ENCODE measurements around the gene IQSEC1. TPM values are rescaled to one million over a fixed set of nuclear protein-coding genes. Genes with fewer than 3 reads are reported as not detected.

IQSEC1 gene
- total RNA-seq, 1 experiment from 2014 or later = 28.1 TPM

DNA sequence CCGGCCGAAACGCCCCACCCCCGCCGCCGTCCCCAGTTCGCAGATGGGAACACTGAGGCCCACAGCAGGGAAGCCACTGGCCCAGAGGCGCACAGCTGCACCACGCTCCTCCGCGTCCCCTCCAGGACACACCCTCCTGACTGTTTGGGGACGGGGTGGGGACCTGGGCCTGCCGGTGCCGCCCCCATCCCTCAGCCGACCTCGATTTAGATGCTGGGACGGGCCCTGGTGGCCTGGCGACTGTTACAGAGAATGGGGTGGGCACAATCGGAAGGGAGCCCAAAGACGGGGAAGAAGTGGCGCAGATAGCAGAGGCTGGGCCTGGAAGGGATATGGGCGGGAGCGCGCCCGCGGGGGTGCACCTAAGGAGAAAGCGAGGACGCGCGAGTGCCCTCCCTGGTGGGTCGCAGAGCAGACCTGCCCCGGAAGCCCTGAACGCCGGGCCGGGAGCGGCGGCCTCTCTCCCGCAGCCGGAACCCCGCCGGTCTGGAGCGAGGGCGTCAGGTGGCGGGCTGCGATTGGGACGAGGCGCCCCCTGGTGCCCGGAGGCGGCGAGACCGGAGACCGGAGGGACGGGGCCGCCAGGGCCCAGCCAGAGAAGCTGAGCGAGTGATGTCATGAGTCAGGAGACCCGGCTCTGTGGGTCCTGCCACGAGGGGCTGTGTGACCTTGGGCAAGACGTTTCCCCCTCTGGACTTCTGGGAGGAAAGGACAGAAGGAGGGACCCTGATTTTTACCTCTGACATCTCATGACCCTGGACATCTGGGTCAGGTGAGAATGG, 78.4 kb downstream of the IQSEC1 start:
- ChIA-PET RAD21 (ENCODE audit: low non-redundant PET in 1 of 2, low total read pairs in 2 of 2, uncharacterized antibody in 2 of 2, unreplicated experiment in 2 of 2) (interaction anchor here in 1 of 2 experiments (0.6 kb wide), 1 partner anchor 424 kb away, joined by 3 read pairs; no protein-coding TSS in a partner anchor), POLR2A (interaction anchor here (1.2 to 2.1 kb wide), 2 partner anchors 10 kb away, joined by 6 to 7 read pairs; no protein-coding TSS in a partner anchor), CTCF (interaction anchor here (0.7 to 3.0 kb wide), 8 partner anchors 11 to 653 kb away, joined by 3 to 35 read pairs (median 3); no protein-coding TSS in a partner anchor)
- H3K9me3 ChIP-seq (ENCODE audit: control insufficient read depth in 1 of 2, insufficient read depth in 1 of 2, low read depth in 1 of 2, low read length in 2 of 2) = no peaks in the 10 kb centered on the region
- ATAC-seq (peak; percentile 81), DNase-seq (ENCODE audit: low read depth, low spot score) (peak; percentile 48)
- H3K4me1 ChIP-seq (ENCODE audit: control insufficient read depth in 1 of 2, insufficient read depth in 2 of 2, low read length in 2 of 2) = peaks cover 19 to 44% of the 10 kb centered on the region in 2 experiments
- intact Hi-C loops (cut with micrococcal nuclease) = loop anchor here (2.0 kb wide), 1 partner anchor 126 kb away; no protein-coding TSS in a partner anchor
- H3K27ac ChIP-seq (ENCODE audit: low read depth, low read length) = peak overlapping the region; percentile 73
- peak overlapping the region; percentile 83 to 94 for H3K4me3 ChIP-seq (replicated peaks in 1 of 2; ENCODE audit: low read depth in 1 of 2, low read length in 2 of 2)
- peak overlapping the region; percentile 79 for H3K9ac ChIP-seq (ENCODE audit: low read length)
- no TSS peak for BruUV-seq (replicated peaks)
- H2AFZ ChIP-seq (ENCODE audit: low read depth, low read length, poor library complexity, severe bottlenecking) = peak overlapping the region; percentile 73
- H3K4me2 ChIP-seq (ENCODE audit: low read length) = peak overlapping the region; percentile 100
- no peaks in the 10 kb centered on the region for H3K9me2 ChIP-seq (ENCODE audit: insufficient read depth)
- H3K27me3 ChIP-seq (ENCODE audit: insufficient read depth, low read length) = no peaks in the 10 kb centered on the region
- no peaks in the 10 kb centered on the region for H3K79me2 ChIP-seq (ENCODE audit: insufficient read depth, low read length)
- no peaks in the 10 kb centered on the region for H3K36me3 ChIP-seq (ENCODE audit: control insufficient read depth in 1 of 2, insufficient read depth in 2 of 2, low read length in 2 of 2)
- H4K20me1 ChIP-seq (ENCODE audit: insufficient read depth) = no peaks in the 10 kb centered on the region
- TF ChIP-seq SIN3A (IDR thresholded peaks at IDR 0.05; ENCODE audit: low read depth) = no peak
- TF ChIP-seq CEBPB (IDR thresholded peaks at IDR 0.05; ENCODE audit: low read depth) = no peak
- TF ChIP-seq EGR1 (IDR thresholded peaks at IDR 0.05; ENCODE audit: low read depth) = no peak
- no peak for TF ChIP-seq ELF1 (IDR thresholded peaks at IDR 0.05; ENCODE audit: borderline replicate concordance, low read depth)
- TF ChIP-seq POLR2A (IDR thresholded peaks at IDR 0.05; ENCODE audit: borderline replicate concordance, extremely low read depth, insufficient read depth, insufficient read length) = no peak
- peak; percentile 73 for TF ChIP-seq POLR2AphosphoS5 (IDR thresholded peaks at IDR 0.05; ENCODE audit: low read depth, low read length)
- TF ChIP-seq EZH2phosphoT487 (IDR thresholded peaks at IDR 0.05; ENCODE audit: borderline replicate concordance) = no peak
- no peak for TF ChIP-seq SP1 (IDR thresholded peaks at IDR 0.05; ENCODE audit: low read depth)
- no peak for TF ChIP-seq CBX3 (IDR thresholded peaks at IDR 0.05; ENCODE audit: low read depth)
- no peak for TF ChIP-seq SRF (IDR thresholded peaks at IDR 0.05; ENCODE audit: low read depth)
- TF ChIP-seq YY1 (IDR thresholded peaks at IDR 0.05; ENCODE audit: extremely low read depth, insufficient replicate concordance, low read depth, low read length) = peak; percentile 24
- peak; percentile 36 for TF ChIP-seq ZBTB33 (IDR thresholded peaks at IDR 0.05; ENCODE audit: extremely low read depth, insufficient replicate concordance, low read length)
- TF ChIP-seq, protein P1, sequence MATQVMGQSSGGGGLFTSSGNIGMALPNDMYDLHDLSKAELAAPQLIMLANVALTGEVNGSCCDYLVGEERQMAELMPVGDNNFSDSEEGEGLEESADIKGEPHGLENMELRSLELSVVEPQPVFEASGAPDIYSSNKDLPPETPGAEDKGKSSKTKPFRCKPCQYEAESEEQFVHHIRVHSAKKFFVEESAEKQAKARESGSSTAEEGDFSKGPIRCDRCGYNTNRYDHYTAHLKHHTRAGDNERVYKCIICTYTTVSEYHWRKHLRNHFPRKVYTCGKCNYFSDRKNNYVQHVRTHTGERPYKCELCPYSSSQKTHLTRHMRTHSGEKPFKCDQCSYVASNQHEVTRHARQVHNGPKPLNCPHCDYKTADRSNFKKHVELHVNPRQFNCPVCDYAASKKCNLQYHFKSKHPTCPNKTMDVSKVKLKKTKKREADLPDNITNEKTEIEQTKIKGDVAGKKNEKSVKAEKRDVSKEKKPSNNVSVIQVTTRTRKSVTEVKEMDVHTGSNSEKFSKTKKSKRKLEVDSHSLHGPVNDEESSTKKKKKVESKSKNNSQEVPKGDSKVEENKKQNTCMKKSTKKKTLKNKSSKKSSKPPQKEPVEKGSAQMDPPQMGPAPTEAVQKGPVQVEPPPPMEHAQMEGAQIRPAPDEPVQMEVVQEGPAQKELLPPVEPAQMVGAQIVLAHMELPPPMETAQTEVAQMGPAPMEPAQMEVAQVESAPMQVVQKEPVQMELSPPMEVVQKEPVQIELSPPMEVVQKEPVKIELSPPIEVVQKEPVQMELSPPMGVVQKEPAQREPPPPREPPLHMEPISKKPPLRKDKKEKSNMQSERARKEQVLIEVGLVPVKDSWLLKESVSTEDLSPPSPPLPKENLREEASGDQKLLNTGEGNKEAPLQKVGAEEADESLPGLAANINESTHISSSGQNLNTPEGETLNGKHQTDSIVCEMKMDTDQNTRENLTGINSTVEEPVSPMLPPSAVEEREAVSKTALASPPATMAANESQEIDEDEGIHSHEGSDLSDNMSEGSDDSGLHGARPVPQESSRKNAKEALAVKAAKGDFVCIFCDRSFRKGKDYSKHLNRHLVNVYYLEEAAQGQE (IDR thresholded peaks at IDR 0.05; ENCODE audit: low read depth) = no peak
- TF ChIP-seq FOSL1 (IDR thresholded peaks at IDR 0.05; ENCODE audit: low read depth) = no peak
- TF ChIP-seq EZH2 (IDR thresholded peaks at IDR 0.05) = no peak
- peak; percentile 62; the same call in 1 of the 2 replicates for TF ChIP-seq ZFX (IDR thresholded peaks at IDR 0.05)
- TF ChIP-seq TCF7L2 (IDR thresholded peaks at IDR 0.05; ENCODE audit: borderline replicate concordance, extremely low read depth, insufficient read depth, insufficient read length) = peak; percentile 7
- TF ChIP-seq MAX (IDR thresholded peaks at IDR 0.05) = no peak
- no peak for TF ChIP-seq ZNF274 (IDR thresholded peaks at IDR 0.05; ENCODE audit: low read depth, low read length)
